Measurements from ENCODE around the gene CORIN. TPM values are rescaled to one million over a fixed set of nuclear protein-coding genes. Genes with fewer than 3 reads are reported as not detected.

CORIN gene
- total RNA-seq, result under 0.01 TPM in 1 of 2 replicates, not detected in the other

GRCh38 chr4:47837908-47838294 lies at the start of gene CORIN:
Gene CORIN, minus strand, starts transcription at chr4:47838067. Its CDS starts 118 bp downstream, at chr4:47837949.

Small RNAs within 50 kb of the gene (small RNA-seq; reads per million reads assigned to genes)
- 0.29 reads per million, percentile 5 among the genes with 10 or more reads in this experiment for gene MIR8053

Other genes starting within 250 kb of the CORIN start
- gene NFXL1, start 76.5 kb upstream of the CORIN start, total RNA-seq, result 11.1 and 15.7 TPM in 2 replicates
- 0.11 and 2.0 TPM in 2 replicates for gene CNGA1, start 178.6 kb upstream of the CORIN start, total RNA-seq
- gene NIPAL1, start 178.7 kb upstream of the CORIN start, total RNA-seq, result 10.6 and 10.8 TPM in 2 replicates

Data from placental epithelial cell (primary cell).